T-helper 2 cell treated with Interferon-gamma antibody and Interleukin-4, amounts not matched to agents 100 ng/mL and 5 ng/mL, for 36 hours (primary cell): ENCODE results near the gene FANCG. TPM values are rescaled to one million over a fixed set of nuclear protein-coding genes. Genes with fewer than 3 reads are reported as not detected.

Experiments used
- intact Hi-C: fragments of 100-400 bp; cut with micrococcal nuclease; formaldehyde crosslinking; loops from one replicate; pipeline ENCODE4 v1.15.1; 2023
- total RNA-seq: library from RNA; stranded (reverse); gene quantifications from 2 replicates; pipeline ENCODE4 v1.2.3, GENCODE V29; 2022

Gene FANCG
- total RNA-seq, 1 donor from 2014 or later: 118 TPM

GRCh38 chr9:35104586-35104985 lies 24.8 kb upstream of the FANCG start:
- intact Hi-C loops: no loop called here

GRCh38 chr9:35103660-35104191 lies 24.0 kb upstream of the FANCG start:
- intact Hi-C loops: loop anchor here (1.0 kb wide), 3 partner anchors 8 to 23 kb away; no protein-coding TSS in a partner anchor

- intact Hi-C loops: loop anchor here (1.0 kb wide), 3 partner anchors 8 to 23 kb away; no protein-coding TSS in a partner anchor
Measured at GRCh38 chr9:35102769-35103659, 23.3 kb upstream of the FANCG start, which contains the start of gene STOML2. Gene STOML2, minus strand, starts transcription at chr9:35103131. Its CDS starts 37 bp downstream, at chr9:35103094.

GRCh38 chr9:35102465-35102768 lies 22.7 kb upstream of the FANCG start:
- intact Hi-C loops: no loop called here

GRCh38 chr9:35097573-35097972 lies 17.8 kb upstream of the FANCG start:
- intact Hi-C loops: loop anchor here (5.0 kb wide), 2 partner anchors 335 to 505 kb away; no protein-coding TSS in a partner anchor

- intact Hi-C loops: loop anchor here (1.0 to 5.0 kb wide), 8 partner anchors 15 to 506 kb away; partner anchors contain the start of genes DNAJB5 and VCP
Measured at GRCh38 chr9:35096035-35096849, 16.5 kb upstream of the FANCG start, which contains the start of gene PIGO. Gene PIGO, minus strand, starts transcription at chr9:35096591. Its CDS starts 1,026 bp downstream, at chr9:35095565.

GRCh38 chr9:35091536-35091935 lies 11.8 kb upstream of the FANCG start:
- intact Hi-C loops: no loop called here

GRCh38 chr9:35089434-35089833 lies 9.7 kb upstream of the FANCG start:
- intact Hi-C loops: no loop called here

GRCh38 chr9:35085078-35085477 lies 5.3 kb upstream of the FANCG start:
- intact Hi-C loops: no loop called here

- intact Hi-C loops: loop anchor here (10.0 kb wide), 2 partner anchors 414 to 526 kb away; partner anchors contain the start of genes CCL27 and TESK1
Measured at GRCh38 chr9:35079041-35079425, 709 bp downstream of the FANCG start.

GRCh38 chr9:35078066-35078465 lies 1.7 kb downstream of the FANCG start:
- intact Hi-C loops: loop anchor here (10.0 kb wide), 2 partner anchors 413 to 527 kb away; partner anchors contain the start of genes CCL27 and TESK1

- intact Hi-C loops: loop anchor here (10.0 kb wide), 2 partner anchors 412 to 528 kb away; partner anchors contain the start of genes CCL27 and TESK1
Measured at GRCh38 chr9:35076848-35077247, 2.9 kb downstream of the FANCG start.

- intact Hi-C loops: loop anchor here (10.0 kb wide), 2 partner anchors 411 to 529 kb away; partner anchors contain the start of genes CCL27 and TESK1
Measured at GRCh38 chr9:35075358-35075757, 4.4 kb downstream of the FANCG start.

GRCh38 chr9:35074791-35075190 lies 5.0 kb downstream of the FANCG start:
- intact Hi-C loops: loop anchor here (5.0 to 10.0 kb wide), 3 partner anchors 410 to 738 kb away; partner anchors contain the start of genes CCL27, SPAG8 and TESK1

- intact Hi-C loops: loop anchor here (5.0 to 10.0 kb wide), 3 partner anchors 409 to 738 kb away; partner anchors contain the start of genes CCL27, SPAG8 and TESK1
Measured at GRCh38 chr9:35074141-35074540, 5.6 kb downstream of the FANCG start.

- intact Hi-C loops: loop anchor here (5.0 to 10.0 kb wide), 3 partner anchors 408 to 739 kb away; partner anchors contain the start of genes CCL27, SPAG8 and TESK1
Measured at GRCh38 chr9:35073279-35073612, 6.5 kb downstream of the FANCG start.

GRCh38 chr9:35072461-35073278 lies 7.1 kb downstream of the FANCG start, which contains the start of gene VCP:
Gene VCP, minus strand, starts transcription at chr9:35072625. Its CDS starts 272 bp downstream, at chr9:35072353.
- intact Hi-C loops: loop anchor here (1.0 to 10.0 kb wide), 8 partner anchors 8 to 740 kb away; partner anchors contain the start of genes CCL27, DNAJB5, PIGO and SPAG8

GRCh38 chr9:35071814-35072460 lies 7.8 kb downstream of the FANCG start:
- intact Hi-C loops: loop anchor here (1.0 to 10.0 kb wide), 8 partner anchors 8 to 740 kb away; partner anchors contain the start of genes CCL27, DNAJB5, PIGO and SPAG8
